Pons (tissue), 1 donor: ENCODE measurements around the gene MUC13.

Experiments
- DNase-seq: peaks from one replicate; pipeline ENCODE4 v3.0.0-alpha.2; 2016; ENCODE audit warnings: low spot score

MUC13 gene

GRCh38 chr3:124942613-124943012 is 8.1 kb upstream of the MUC13 start:
- no peak for DNase-seq

DNA sequence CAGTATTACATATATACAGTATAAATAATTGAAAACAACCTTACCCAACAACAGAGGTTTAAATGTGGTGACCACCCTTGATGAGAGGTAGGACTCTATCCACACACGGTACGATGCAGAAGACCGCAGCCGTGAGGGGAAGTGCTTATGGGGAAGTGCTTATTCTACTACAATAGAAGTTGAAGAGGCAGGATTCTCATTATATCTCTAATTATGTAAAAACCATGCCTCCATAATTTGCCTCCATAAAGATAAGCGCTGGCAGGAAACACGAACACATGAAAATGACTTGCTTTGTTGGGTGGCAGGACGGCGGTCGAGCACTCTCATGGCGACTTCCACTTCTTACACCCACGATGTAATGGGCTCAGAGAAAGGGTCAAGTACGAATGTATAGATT is 7.2 kb upstream of the MUC13 start:
- no peak for DNase-seq

- no peak for DNase-seq
Measured at GRCh38 chr3:124939661-124940060, 5.1 kb upstream of the MUC13 start.

GRCh38 chr3:124938896-124939295 is 4.3 kb upstream of the MUC13 start:
- DNase-seq = no peak

GRCh38 chr3:124937049-124937448 is 2.5 kb upstream of the MUC13 start:
- no peak for DNase-seq

DNA sequence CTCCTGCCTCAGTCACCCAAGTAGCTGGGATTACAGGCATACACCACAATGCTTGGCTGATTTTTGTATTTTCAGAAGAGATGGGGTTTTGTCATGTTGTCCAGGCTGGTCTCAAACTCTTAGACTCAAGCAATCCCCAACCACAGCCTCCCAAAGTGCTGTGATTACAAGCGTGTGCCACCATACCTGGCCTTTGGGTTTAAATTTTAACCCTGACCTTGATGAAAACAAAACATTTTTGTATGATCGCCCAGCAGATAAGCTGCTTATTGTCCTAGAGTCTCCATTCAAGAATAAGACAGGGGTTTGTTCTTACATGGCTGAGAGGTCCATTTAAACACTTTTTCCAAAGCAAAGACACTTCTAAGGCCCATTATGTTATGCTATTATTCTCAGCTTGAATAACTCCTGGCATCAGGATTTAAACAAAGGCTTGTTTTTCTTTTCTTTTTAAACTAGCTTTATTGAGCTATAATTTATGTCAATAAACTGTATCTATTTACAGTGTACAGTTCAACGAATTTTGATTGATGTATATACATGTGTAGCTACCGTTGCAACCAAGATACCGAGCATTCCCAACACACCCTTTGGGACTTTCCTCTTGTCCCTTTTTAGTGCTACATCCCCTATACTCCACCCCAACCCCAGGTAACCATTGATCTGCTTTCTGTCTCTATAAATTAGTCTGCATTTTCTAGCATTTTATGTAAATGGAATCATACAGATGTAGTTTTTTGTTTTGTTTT is 1.4 kb upstream of the MUC13 start:
- DNase-seq = no peak

DNA sequence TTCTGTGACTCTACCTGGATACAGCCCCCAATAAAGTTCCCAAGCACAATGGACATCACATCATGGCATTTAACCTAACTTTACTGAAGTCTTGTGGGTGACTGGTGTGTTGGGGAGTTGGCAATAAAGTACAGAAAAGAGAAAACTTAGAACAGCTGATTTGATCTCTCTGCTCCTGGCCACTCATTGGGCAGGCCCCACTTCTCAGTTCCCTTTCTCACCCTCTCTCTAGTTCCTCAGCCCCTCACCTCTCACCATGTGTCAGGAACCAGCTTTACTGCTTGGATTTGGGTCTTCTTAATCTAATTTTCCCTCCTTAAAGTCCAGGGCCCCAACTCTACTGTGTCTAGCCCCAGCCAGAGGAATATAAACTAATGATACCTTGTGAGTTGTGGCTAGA is 713 bp upstream of the MUC13 start:
- no peak for DNase-seq

DNA sequence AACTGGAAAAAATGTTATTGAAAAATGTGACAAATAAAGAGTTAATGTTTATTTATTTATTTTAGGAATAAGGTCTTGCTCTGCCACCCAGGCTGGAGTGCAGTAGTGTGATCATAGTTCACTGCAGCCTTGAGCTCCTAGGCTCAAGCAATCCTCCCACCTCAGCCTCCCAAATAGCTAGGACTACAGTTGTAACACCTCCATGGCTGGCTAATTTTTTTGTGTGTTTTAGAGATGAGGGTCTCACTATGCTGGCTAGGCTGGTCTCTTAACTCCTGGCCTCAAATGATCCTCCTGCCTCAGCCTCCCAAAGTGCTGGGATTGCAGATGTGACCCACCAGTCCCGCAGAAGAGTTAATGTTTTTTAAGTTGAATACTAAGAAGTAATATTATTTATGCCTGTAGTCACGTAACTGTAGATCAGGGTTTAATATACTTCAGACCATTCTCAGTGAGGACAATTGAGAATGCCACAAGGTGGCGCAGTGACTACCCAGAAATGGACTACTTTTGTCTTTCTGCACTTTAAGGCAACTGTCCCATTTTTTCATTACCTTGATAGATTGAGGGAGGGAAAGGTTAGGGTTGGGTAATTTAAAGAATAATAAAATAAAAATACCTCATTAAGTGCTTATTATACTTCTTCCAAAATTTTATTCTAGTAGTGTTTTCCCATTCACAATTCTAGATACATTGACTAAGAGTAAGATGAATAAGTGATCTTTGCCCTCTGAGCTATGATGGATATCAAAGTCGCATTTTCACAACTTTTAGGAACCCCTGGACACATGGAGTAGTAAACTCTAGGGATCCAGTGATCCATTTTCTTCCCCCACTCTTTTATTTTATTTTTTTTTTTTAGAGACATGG is 6.0 kb downstream of the MUC13 start:
- peak; percentile 57 for DNase-seq

DNA sequence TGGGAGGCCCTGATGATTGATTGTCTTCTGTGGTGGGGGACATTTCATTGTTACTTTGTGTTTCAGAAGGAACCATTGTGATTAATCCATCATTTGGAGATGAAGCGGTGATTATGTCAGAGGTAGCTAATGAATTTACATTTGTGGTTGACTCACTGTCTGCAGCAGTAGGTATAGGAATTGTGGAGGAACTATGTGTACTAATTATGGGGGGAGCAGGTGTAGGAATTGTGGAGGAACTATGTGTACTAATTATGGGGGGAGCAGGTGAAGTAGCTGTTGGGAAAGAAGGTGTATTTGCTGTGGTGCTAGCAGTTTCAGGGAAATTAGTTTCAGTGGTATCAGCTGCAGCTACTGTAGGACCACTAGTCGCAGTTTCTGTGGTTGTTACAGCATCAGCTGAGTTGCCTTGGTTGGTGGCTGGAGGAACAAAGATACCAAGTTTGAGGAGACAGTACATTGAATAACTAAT is 6.9 kb downstream of the MUC13 start:
- DNase-seq = no peak

- peak; percentile 14 for DNase-seq
Measured at GRCh38 chr3:124926426-124927101, 8.0 kb downstream of the MUC13 start.

DNA sequence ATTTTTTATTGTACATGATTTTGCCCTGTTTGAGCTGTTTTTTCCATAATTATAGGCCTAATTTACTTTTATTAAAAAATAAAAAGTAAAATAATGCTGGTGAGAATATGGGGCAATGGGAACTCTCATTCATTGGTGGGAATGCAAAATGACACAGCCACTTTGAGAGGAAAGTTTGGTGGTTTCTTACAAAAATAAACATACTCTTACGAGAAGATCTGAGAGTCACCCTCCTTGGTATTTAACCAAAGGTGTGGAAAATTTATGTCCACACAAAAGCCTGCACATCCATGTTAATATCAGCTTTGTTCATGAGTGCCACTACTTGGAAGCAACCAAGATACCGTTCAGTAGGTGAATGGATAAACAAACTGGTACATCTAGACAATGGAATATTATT is 9.8 kb downstream of the MUC13 start:
- DNase-seq = no peak

DNA sequence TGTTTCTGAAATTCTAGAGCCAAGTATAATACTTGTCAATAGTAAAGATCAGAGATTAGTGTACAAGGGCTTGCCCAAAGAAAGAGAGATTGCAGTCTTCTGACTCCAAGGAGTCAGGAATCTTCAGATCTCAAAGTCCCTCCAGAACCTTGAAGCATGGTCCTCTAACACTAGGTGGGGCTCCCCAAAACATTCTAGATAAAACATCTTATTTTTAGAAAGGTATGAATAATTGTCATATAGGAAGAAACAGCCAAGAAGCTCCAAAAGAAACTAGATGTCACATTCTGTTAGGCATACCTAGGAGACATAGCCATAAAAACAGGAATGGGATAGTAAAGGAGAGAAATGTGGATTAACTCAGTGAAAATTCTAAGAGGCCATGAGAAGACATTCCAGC is 10.7 kb downstream of the MUC13 start:
- DNase-seq = no peak

GRCh38 chr3:124920718-124921117 is 13.8 kb downstream of the MUC13 start:
- peak; percentile 70 for DNase-seq

DNA sequence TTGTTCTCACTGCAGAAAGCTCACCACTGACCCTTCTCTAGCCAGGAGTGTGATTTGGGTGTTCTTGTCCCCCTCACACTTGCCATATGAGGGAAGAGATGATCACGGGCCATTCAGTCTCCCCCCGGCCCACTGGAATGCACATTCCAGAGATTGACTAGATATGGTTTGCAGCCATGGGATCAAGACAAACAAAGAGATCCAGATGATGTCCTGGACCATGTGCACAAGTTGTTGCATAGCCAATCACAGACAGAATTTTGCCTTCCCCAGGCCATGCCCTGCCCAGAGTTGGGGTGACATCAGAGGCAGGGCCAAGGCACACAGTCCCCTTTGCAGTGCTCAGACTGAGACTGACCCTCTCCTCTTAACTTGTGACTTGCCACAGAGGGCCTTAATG is 14.8 kb downstream of the MUC13 start:
- no peak for DNase-seq

DNA sequence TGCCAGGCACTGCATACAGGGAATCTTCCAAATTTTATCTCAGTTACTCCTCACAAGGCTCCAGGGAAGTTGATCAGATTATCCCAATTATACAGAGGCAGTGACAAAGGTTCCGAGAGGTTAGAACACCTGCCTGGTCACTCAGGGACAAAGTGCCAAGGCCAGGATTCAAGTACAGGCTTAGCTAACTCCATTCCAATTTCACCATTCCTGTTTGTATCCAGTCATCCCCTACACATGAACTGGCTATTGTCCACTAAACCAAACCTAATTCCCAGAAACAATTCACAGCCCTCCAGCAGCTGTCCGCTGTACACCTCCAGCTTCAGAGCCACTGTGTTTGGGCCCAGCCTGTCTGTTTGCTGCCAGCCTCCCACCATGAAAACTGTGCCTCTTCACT is 16.0 kb downstream of the MUC13 start:
- no peak for DNase-seq

- peak; percentile 30 for DNase-seq
Measured at GRCh38 chr3:124916837-124917409, 17.6 kb downstream of the MUC13 start.

GRCh38 chr3:124915254-124915653 is 19.3 kb downstream of the MUC13 start:
- DNase-seq = no peak

DNA sequence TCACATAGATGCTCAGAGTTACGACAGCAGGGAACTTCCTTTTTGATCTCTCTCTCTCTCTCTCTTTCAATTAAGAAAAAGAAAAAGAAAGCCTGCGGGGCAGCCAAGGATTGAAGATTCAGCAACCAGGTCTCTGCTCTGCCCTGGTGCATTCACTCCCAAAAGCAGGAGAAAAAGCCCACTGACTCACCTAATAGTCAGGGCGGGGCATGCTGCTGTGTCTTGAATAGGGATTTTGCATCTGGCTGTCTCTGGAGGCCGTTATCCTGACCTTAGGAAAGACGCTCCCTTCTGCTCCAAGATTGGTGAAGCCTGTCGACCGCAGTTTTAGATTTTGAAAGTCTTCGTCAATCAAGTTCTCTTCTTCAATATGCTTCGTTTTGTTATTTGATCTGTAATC is 26.6 kb downstream of the MUC13 start:
- DNase-seq = no peak

DNA sequence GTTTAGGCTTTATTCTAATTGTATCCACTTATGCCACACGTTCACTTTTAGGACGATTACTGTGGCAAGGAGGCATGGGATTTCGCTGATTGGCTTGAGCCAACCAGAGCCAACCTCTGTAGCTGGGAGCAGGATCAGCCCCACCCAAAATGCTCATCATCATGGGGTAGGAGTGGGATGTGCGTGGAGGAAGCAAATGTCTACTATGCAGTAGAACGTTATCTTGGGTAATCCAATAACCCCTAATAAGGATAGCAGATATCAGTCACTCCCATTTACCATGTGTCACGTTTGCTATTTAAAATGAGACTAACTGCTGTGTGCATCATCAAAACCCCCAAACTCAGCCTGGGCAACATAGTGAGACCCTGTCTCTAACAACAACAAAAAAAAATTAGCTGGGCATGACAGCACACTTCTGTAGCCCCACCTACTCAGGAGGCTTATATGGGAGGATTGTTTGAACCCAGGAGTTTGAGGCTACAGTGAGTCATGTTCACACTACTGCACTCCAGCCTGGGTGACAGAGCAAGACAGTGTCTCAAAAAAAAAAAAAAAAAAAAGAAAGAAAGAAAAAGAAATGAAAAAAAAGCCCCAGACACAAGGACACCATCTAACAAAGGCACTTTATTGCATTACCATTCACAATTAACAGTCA is 29.6 kb downstream of the MUC13 start:
- no peak for DNase-seq

GRCh38 chr3:124903896-124904834 is 30.4 kb downstream of the MUC13 start:
- no peak for DNase-seq
